Measurements from ENCODE around the gene EPG5.
"Not testable (repeated sequence)": the region's sequence is repeated elsewhere in the genome, so short reads cannot be mapped to it uniquely, and the experiment has no call there.

Gene EPG5
- 71.8 to 185 (median 112) reads per million in 4 experiments for total RNA-seq

DNA sequence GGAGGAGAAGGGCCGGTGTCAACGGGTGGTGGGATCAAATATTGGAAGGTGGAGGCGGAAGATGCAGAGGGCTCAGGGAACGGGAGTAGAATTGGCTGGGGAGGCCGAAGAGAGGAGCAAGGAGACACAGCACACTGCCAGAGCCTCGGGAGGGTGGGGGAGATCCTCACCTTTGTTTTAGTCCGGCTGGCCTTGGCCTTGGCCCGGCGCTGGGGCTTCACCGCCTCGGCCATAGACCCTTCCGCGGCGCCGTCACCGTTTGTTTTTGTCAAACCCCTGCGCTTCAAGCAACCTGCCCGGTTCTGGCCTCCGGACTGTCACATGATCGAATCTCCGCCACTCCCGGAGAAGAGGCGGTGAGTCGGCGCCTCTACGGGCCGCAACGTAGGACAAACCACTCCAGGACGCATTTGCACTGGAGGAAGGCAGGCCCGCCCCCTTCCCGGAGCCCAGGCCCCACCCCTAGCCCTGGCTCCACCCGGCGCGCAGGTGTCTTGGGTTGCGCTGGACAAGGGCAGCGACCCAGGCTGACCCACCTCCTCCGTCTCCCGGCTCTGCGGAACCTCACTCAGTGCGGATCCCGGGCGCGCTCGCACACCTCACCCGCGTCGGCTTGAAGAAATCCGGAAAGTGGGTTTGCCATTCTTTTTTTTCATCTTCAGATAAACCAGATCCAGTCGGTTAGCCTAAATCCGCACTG lies at the start of gene EPG5:
Gene EPG5 (minus strand): TSS at position 323 of the 700 bp plus-strand sequence. CDS start 90 bp downstream, at position 233.
- DNase-seq = peak; percentile 83

DNA sequence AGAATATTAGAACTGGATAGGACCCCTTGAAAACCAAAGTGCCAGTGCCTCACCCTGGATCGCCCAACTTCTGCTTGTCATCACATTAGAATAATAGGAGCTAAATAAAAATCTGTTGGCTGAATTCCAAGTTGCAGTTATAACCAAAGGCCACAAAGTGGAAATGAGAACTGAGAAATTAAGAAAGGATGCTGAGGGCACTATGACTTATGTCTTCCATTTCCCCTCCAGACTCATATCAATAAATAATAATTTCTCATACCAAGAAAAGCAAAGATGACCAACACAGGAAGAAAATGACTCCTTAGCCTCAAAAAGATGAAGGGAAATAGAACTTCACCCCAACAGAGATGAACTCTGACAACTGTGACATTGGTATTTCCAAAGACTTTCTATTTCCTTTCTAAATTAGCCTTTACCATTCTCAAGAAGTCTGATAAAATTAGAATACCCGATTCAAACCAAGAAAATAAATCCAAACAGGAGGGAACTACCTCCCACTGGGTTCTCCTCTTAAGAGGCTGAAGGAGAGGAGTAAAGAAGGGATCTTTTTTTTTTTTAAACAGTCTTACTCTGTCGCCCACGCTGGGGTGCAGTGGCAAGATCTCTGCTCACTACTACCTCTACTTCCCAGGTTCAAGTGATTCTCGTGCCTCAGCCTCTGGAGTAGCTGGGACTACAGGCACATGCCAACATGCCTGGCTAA lies 46.5 kb upstream of the EPG5 start:
- DNase-seq = no peak

GRCh38 chr18:46010676-46011075 lies 43.5 kb upstream of the EPG5 start:
- DNase-seq = no peak

DNA sequence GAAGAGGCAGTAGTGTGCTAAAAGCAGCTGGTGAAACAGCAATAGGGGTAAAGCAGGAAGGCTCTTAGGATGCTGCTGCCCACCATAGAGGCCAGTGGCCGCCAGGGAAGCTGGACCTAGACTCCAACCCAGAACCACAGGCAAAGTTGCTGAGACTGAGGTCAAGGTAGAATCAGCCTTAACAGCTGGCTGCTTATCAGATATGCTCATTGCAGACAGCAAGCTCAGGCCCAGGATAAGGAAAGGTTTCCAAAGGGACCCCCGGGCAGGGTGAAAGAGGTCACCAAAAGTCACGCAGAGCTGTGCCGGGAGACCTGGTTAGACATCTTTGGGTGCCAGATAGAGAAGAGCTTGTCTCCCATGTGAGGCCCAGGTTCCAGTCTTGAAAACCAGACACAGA lies 42.9 kb upstream of the EPG5 start:
- DNase-seq = no peak

GRCh38 chr18:46009125-46009840 lies 42.2 kb upstream of the EPG5 start:
- no peak for DNase-seq

GRCh38 chr18:46008531-46008930 lies 41.4 kb upstream of the EPG5 start:
- no peak for DNase-seq

- no peak for DNase-seq
These were observed 40.0 kb upstream of the EPG5 start for GRCh38 chr18:46007165-46007564.

DNA sequence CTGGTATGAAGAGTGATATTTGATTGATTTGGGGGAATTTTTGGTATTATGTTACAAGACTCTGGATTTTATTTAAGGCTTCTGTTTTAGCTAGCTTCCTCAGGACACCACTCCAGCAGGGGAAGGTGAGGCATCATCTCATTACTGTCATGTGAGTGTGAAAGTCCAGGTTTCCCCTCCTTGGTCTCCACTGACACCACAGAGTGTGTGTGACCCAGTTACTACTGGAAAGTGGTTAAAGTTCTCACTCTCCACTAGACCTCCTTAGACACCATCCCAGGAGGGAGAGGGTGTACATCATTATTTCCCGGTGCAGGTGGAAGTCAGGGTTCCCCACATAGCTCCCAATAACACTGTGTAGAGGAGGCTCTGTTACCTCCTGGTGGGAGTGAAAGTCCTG lies 35.8 kb upstream of the EPG5 start:
- DNase-seq = no peak

DNA sequence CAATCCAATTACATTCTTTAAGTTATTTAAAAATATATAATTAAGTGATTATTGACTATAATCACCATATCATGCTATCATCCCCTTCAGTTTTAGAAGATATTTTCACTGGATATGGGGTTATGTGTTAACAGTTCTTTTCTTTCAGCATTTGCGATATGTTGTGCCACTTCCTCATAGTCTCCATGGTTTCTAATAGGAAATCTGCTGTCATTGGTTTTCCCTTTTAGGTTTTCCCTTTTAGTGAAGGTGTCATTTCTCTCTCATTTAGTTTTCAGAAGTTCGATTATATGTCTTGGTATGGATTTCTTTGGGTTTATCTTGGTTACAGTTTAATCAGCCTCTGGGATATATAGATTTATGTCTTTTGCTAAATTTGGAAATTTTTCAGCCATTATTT lies 34.8 kb upstream of the EPG5 start:
- no peak for DNase-seq

- no peak for DNase-seq
These were observed 33.9 kb upstream of the EPG5 start for GRCh38 chr18:46001074-46001473.

DNA sequence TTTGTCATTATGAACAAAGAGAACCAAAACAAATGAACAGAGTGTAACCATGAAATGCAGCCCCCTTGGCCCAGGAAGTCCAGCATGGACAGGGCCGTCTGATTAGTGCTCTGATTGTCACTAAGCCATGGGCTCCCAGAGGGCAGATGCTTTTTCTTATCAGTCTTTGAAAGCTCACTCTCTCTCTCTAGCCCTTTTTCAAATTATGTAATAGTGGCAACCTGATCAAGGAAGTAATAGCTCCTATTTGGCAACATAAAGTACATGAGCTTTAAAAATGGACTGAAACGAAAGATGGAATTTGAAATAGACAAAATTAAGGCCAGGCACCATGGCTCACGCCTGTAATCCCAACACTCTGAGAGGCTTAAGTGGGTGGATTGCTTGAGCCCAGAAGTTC lies 32.4 kb upstream of the EPG5 start:
- no peak for DNase-seq

- no peak for DNase-seq
These were observed 31.1 kb upstream of the EPG5 start for GRCh38 chr18:45998244-45998643.

GRCh38 chr18:45997700-45998151 lies 30.6 kb upstream of the EPG5 start:
- DNase-seq = no peak

DNA sequence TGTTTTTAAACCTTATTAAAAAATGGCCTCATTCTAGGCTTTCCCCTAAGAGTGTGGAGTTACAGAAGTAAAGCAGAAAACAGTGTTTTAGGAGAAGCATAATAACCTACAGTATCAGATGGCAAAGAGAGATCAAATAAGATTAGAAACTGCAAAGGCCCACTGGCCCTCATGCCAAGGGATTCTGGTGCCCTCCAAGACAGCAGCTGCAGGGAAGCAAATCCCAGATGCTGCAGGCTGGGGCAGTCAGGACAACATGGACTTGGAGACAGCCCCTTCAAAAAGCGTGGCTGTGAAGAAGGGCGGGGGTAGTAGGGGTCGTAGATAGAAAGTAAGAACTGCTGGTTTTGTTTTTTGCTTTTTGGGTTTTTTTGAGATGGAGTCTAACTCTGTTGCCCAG lies 28.3 kb upstream of the EPG5 start:
- DNase-seq = no peak

DNA sequence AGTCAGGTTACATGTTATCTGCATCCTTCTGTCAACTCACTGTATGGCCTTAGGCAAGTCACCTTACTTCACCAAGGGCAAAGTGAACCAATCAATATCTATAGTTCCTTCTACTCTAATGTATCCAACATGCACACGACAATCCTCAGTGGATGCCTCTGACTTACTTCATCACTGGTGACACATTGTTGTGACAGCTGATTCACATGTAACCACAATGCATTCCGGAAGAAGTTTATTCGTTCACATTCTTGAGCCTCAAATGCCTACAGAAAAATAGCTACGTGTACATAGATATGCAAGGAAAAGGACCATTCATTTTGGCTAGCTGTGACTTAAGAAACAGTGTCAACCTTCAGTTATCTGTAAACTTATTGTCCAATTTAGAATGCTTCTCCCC lies 26.3 kb upstream of the EPG5 start:
- DNase-seq = no peak

DNA sequence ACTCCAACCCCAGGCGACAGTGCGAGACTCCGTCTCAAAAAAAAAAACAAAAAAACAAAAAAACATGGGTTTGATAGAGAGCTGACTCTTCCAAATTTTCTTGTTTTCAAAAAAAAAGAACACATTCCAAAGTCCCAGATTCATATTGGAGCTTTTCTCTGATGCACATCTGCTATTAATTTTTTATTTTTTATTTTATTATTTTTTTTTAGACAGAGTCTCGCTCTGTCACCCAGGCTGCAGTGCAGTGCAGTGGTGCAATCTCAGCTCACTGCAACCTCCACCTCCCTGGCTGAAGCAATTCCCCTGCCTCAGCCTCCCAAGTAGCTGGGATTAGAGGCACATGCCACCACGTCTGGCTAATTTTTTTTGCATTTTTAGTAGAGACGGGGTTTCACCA lies 25.4 kb upstream of the EPG5 start:
- DNase-seq = not testable (repeated sequence)

- DNase-seq = no peak
These were observed 24.7 kb upstream of the EPG5 start for GRCh38 chr18:45991788-45992187.

DNA sequence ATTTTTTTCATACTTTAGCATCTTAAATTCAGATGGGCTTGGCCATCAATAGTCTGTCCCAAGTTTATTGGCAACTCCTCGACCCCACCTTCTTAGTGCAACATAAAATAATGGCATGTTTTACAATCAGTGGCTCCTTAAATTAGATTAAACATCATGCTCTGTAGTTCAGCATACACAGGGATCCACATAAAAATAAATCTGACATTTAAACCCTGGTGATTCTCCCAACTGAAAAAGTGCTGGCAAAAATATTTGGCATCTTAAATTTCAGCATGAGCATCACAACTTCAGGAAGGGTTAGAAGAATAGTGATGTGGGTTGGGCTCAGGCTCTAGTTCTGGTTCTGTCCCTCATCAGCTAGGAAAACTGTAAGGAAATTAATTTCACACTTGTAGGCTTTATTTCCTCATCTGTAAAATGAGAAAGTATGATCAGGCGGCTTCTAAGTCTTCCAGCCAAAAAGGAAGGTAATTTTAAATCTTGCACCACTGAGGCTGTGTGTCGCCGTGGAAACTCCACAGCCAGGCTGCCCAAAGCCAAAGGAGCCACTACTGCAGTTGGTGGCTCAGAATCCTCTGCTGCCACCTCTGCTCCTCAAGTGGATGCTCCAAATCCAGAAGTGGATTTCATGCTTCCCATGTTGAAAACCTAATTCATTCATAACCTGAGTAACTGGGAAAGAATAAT lies 17.6 kb upstream of the EPG5 start:
- DNase-seq = no peak

- no peak for DNase-seq
These were observed 14.7 kb upstream of the EPG5 start for GRCh38 chr18:45981821-45982220.

DNA sequence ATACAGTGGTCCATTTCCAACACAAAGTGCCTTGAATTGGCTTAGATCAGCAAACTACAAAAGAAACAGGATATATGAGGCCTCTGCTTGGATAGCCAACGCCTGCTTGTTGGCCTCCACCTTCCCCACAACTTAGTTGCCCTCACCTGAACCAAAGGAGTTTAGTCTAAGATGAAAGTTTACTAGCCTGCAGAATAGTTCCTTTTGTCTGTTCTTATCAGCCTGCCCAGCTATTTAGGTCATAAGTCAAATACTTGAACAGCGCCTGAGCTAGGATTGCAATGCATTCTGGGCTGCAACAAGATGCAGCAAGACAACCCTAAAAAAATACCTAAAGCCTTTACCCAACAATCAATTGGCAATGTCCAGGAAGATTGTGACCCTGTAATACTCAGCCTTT lies 13.1 kb upstream of the EPG5 start:
- no peak for DNase-seq

DNA sequence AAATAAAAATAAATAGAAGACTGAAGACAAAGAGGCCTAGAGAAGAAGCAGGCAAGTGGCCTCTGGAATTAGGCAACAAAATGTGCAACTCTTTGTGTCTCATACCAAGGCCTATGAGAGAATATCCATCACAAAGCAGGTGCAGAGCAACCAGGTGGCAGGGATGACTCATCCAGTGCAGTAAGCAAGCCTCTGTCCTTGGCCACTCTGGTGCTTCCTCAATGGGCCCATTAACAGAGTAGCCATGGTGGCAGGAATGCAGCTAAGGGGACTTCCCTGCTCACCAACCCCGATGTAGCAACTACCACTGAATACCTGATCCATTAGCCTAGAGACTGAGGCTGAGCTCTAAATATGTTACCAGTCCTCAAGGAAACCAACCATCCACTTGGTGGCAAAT lies 11.0 kb upstream of the EPG5 start:
- no peak for DNase-seq

DNA sequence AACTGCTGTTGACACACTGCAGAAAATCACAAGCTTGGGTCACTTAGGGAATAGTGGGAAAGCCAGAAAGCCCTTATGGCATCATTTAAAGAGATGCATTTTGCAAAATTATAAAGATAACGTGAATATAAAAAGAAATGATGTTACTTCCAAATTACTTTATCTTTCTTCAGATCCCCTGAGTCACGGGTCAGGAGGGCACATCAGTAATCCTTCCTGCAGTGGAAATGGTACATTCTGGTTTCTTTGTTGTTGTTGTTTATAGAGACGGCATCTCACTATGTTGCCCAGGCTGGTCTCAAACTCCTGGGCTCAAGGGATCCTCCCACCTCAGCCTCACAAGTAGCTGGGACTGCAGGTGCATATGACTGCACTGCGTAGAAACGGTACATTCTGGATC lies 9.8 kb upstream of the EPG5 start:
- no peak for DNase-seq

- DNase-seq = no peak
These were observed 9.4 kb upstream of the EPG5 start for GRCh38 chr18:45976566-45976965.

Measured in effector CD8-positive, alpha-beta T cell (primary cell).